ENCODE data around the gene MYMK. TPM values are rescaled to one million over a fixed set of nuclear protein-coding genes. Genes with fewer than 3 reads are reported as not detected.

MYMK gene
- total and polyA plus RNA-seq, 2 of the 8 experiments (the other 6 are each of a cell fraction or from before 2014, with no cell fraction given): not detected

DNA sequence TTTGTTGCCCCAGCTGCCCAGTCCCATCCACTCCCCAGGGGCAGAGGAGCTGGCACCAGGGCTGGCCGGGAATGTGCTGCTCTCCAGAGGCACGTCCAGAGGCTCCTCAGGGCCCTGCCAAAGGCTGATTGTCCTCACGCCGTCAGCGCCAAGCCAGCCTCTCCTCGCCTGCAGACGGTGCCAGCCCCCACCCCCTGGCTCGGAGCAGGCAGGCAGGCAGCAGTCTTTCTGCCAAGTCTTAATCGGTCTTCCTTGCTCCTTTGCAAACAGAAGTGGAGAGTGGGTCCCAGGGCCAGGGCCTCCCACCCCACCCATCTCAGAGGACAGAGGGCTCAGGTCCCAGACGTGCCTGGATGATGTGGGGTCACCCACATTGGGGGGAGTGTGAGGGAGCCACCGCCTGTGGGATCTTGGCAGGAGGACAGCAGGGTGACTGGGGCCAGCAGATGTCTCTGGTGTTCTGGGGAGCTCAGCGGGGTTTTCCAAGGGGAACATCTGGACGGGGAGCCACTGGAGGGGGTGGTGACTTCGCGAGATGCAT is 48.1 kb upstream of the MYMK start:
- POLR2A ChIA-PET (ENCODE audit: partially characterized antibody): no interaction called here
- no peak overlapping the region for H3K23ac ChIP-seq (ENCODE audit: insufficient read length)
- FAIRE-seq: no peak

More for the DNA sequence above, 48.1 kb upstream of the MYMK start:
- H3K18ac ChIP-seq (ENCODE audit: extremely low read depth, low read length): no peak overlapping the region
- no peak overlapping the region for H3K14ac ChIP-seq (ENCODE audit: insufficient read length)
- no peak overlapping the region for H2BK20ac ChIP-seq (ENCODE audit: low read length)
- H3K79me1 ChIP-seq (ENCODE audit: low read depth, low read length): no peaks in the 10 kb centered on the region
- H2AK5ac ChIP-seq (ENCODE audit: low read depth, low read length): no peak overlapping the region
- no peaks in the 10 kb centered on the region for H3K36me3 ChIP-seq (ENCODE audit: control insufficient read depth in 2 of 4, insufficient read depth in 4 of 4, low read length in 3 of 4)
- no peak overlapping the region for H2AFZ ChIP-seq (ENCODE audit: low read length)
- no peak overlapping the region for H3K9ac ChIP-seq (replicated peaks in 1 of 4; ENCODE audit: extremely low read depth in 1 of 4, low read depth in 3 of 4, low read length in 3 of 4)
- H4K8ac ChIP-seq (ENCODE audit: extremely low read depth, insufficient read depth, low read length): no peak overlapping the region
- H3K4me2 ChIP-seq (ENCODE audit: insufficient read depth in 1 of 2, low read depth in 2 of 2, low read length in 2 of 2): no peak overlapping the region
- no peak overlapping the region for H2BK12ac ChIP-seq (ENCODE audit: low read depth, low read length)
- H3K27ac ChIP-seq (ENCODE audit: low read depth, low read length): no peak overlapping the region
- H3K56ac ChIP-seq (replicated peaks; ENCODE audit: insufficient read length, low read depth, low read length): no peak overlapping the region
- H2BK5ac ChIP-seq (ENCODE audit: low read depth, low read length): no peak overlapping the region
- CTCF ChIA-PET (ENCODE audit: partially characterized antibody): interaction anchor here (1.3 to 2.1 kb wide), 2 partner anchors 20 to 43 kb away, joined by 5 read pairs; no protein-coding TSS in a partner anchor
- no peak overlapping the region for H4K5ac ChIP-seq (ENCODE audit: insufficient read length, low read depth, low read length)
- no peak overlapping the region for H2BK120ac ChIP-seq (replicated peaks; ENCODE audit: low read depth, low read length)
- no peak overlapping the region for H4K91ac ChIP-seq (replicated peaks; ENCODE audit: insufficient read length, low read length)
- no peaks in the 10 kb centered on the region for H4K20me1 ChIP-seq (replicated peaks in 1 of 2; ENCODE audit: control insufficient read depth in 1 of 2, insufficient read depth in 2 of 2, low read length in 2 of 2)
- WGBS, 2 experiments (ENCODE audit: extremely low coverage in 1 of 2, insufficient coverage in 1 of 2, insufficient read length in 1 of 2, insufficient replicate concordance in 2 of 2, low coverage in 1 of 2, low lambda C conversion rate in 2 of 2, missing lambda C conversion rate in 1 of 2): 90% methylated on average over 15 of the region's 15 CpGs; no CpG with 5 or more reads in 1 of the 2 experiments
- DNase-seq (ENCODE audit: low read depth in 1 of 2, low spot score in 2 of 2): no peak
- no peak overlapping the region for H2BK15ac ChIP-seq (ENCODE audit: low read length)
- H3K27me3 ChIP-seq (replicated peaks in 1 of 4; ENCODE audit: control insufficient read depth in 3 of 4, extremely low read depth in 1 of 4, insufficient read depth in 3 of 4, low read length in 3 of 4): 0 out of 7 replicates have a peak, but pooled peaks cover 0 to 2% (median 0%) of the 10 kb centered on the region in 4 experiments
- H3K4me3 ChIP-seq (ENCODE audit: extremely low read depth in 1 of 4, insufficient read depth in 2 of 4, low read depth in 3 of 4, low read length in 4 of 4): no peak overlapping the region
- no peaks in the 10 kb centered on the region for H3K79me2 ChIP-seq (ENCODE audit: control insufficient read depth in 1 of 2, insufficient read depth in 2 of 2, low read length in 2 of 2)
- no peak overlapping the region for H3K4ac ChIP-seq (replicated peaks; ENCODE audit: insufficient read length, low read depth, low read length)
- H3K4me1 ChIP-seq (replicated peaks in 1 of 4; ENCODE audit: control insufficient read depth in 3 of 4, insufficient read depth in 4 of 4, low read length in 3 of 4): peaks cover 0 to 3% (median 0%) of the 10 kb centered on the region in 4 experiments; a peak in 5 of 7 replicates
- no peaks in the 10 kb centered on the region for H3K9me3 ChIP-seq (ENCODE audit: insufficient read depth in 2 of 2, low read depth in 1 of 2, low read length in 1 of 2)
- TF ChIP-seq ZNF274 (IDR thresholded peaks at IDR 0.05; ENCODE audit: borderline replicate concordance, extremely low read depth, low read length): no peak
- no peak for TF ChIP-seq CBX8 (IDR thresholded peaks at IDR 0.05; ENCODE audit: borderline replicate concordance, low read depth, low read length)
- no peak for TF ChIP-seq RNF2 (IDR thresholded peaks at IDR 0.05; ENCODE audit: borderline replicate concordance, low read depth, low read length, missing control alignments, poor library complexity, severe bottlenecking)
- no peak for TF ChIP-seq EZH2 (IDR thresholded peaks at IDR 0.05; ENCODE audit: low read depth, low read length, severe bottlenecking)
- no peak for TF ChIP-seq SIN3A (conservative IDR thresholded peaks at IDR 0.05 in 1 of 2, IDR thresholded peaks at IDR 0.05 in 1 of 2; ENCODE audit: low read depth in 1 of 2, low read length in 2 of 2)
- TF ChIP-seq SUZ12 (IDR thresholded peaks at IDR 0.05; ENCODE audit: low read length): no peak
- no peaks in the 10 kb centered on the region for H3K23me2 ChIP-seq (ENCODE audit: low read depth, low read length)
